HepG2 (cell line): Measurements from ENCODE around the gene CA4. TPM values are rescaled to one million over a fixed set of nuclear protein-coding genes. Genes with fewer than 3 reads are reported as not detected.

ENCODE experiments used
- BORCS8-MEF2B ChIP-seq: sonication (generic); formaldehyde crosslinking; IDR thresholded peaks from 2 replicates; pipeline ENCODE4 v1.8.0; 2022; ENCODE audit warnings: mild to moderate bottlenecking, missing genetic modification reagents
- CCDC6 ChIP-seq: sonication (generic); formaldehyde crosslinking; IDR thresholded peaks from 2 replicates; pipeline ENCODE4 v1.8.1; 2022; ENCODE audit warnings: mild to moderate bottlenecking, missing genetic modification reagents, moderate library complexity
- DR1 ChIP-seq: sonication (generic); formaldehyde crosslinking; IDR thresholded peaks from 2 replicates; pipeline ENCODE4 v1.8.0; 2021; ENCODE audit warnings: mild to moderate bottlenecking, missing genetic modification reagents, inconsistent platforms
- FOSL1 ChIP-seq: sonication (generic); formaldehyde crosslinking; IDR thresholded peaks from 2 replicates; pipeline ENCODE4 v1.9.0; 2021; ENCODE audit warnings: missing genetic modification reagents, borderline replicate concordance
- FOSL2 ChIP-seq: sonication (generic); formaldehyde crosslinking; IDR thresholded peaks from 2 replicates; pipeline ENCODE4 v1.4.0; 2020; ENCODE audit warnings: missing genetic modification reagents
- FOXK2 ChIP-seq: fragments of 450-650 bp; IDR thresholded peaks from 2 replicates; pipeline ENCODE4 v1.6.1; 2016
- GATAD1 ChIP-seq: IDR thresholded peaks from 2 replicates; pipeline ENCODE4 v1.6.1; 2016; ENCODE audit warnings: missing genetic modification reagents, missing compliant biosample characterization
- HDAC2 ChIP-seq: sonication (generic); formaldehyde crosslinking; IDR thresholded peaks from 2 replicates; pipeline ENCODE4 v1.4.0; 2020; ENCODE audit warnings: missing genetic modification reagents
- JUN ChIP-seq: sonication (generic); formaldehyde crosslinking; IDR thresholded peaks from 2 replicates; pipeline ENCODE4 v1.4.0; 2020; ENCODE audit warnings: mild to moderate bottlenecking, missing genetic modification reagents
- PTBP1 ChIP-seq: fragments of 200-400 bp; formaldehyde crosslinking; IDR thresholded peaks from 2 replicates; pipeline ENCODE4 v1.6.1; 2018; ENCODE audit warnings: low read length, low read depth; ENCODE audit not compliant: poor library complexity, severe bottlenecking
- RBM22 ChIP-seq: fragments of 200-400 bp; formaldehyde crosslinking; optimal IDR thresholded peaks from 2 replicates; pipeline ENCODE3; 2017; ENCODE audit warnings: mild to moderate bottlenecking, low read length, moderate library complexity
- REXO4 ChIP-seq: sonication (generic); formaldehyde crosslinking; IDR thresholded peaks from 2 replicates; pipeline ENCODE4 v1.8.0; 2022; ENCODE audit warnings: missing genetic modification reagents, mild to moderate bottlenecking, borderline replicate concordance
- TAF1 ChIP-seq: sonication (generic); formaldehyde crosslinking; IDR thresholded peaks from 2 replicates; pipeline ENCODE4 v1.4.0; 2020; ENCODE audit warnings: missing genetic modification reagents
- ZNF382 ChIP-seq: sonication (generic); formaldehyde crosslinking; IDR thresholded peaks from 2 replicates; pipeline ENCODE4 v1.5.0; 2020; ENCODE audit warnings: missing genetic modification reagents, mild to moderate bottlenecking, borderline replicate concordance
- ZNF562 ChIP-seq: sonication (generic); formaldehyde crosslinking; IDR thresholded peaks from 2 replicates; pipeline ENCODE4 v1.8.0; 2022; ENCODE audit warnings: missing genetic modification reagents, borderline replicate concordance
- ZNF709 ChIP-seq: sonication (generic); formaldehyde crosslinking; IDR thresholded peaks from 2 replicates; pipeline ENCODE4 v1.5.0; 2020; ENCODE audit warnings: mild to moderate bottlenecking, missing genetic modification reagents
- ZNF788 ChIP-seq: sonication (generic); formaldehyde crosslinking; IDR thresholded peaks from 2 replicates; pipeline ENCODE4 v1.5.0; 2020; ENCODE audit warnings: mild to moderate bottlenecking, missing genetic modification reagents, borderline replicate concordance
- ZNF878 ChIP-seq: sonication (generic); formaldehyde crosslinking; IDR thresholded peaks from 2 replicates; pipeline ENCODE4 v1.8.1; 2023; ENCODE audit warnings: mild to moderate bottlenecking, missing genetic modification reagents, moderate library complexity
- polyA plus RNA-seq, 8 experiments: library from polyadenylated mRNA; depleted of rRNA in 3 of 8; stranded (reverse) in 7 of 8; unstranded in 1 of 8; fragments of >200 nt; fragmentation: Illumina TruSeq in 4 of 8; extraction: Trizol in 4 of 8; gene quantifications; 2 replicates each; pipeline versions ENCODE4 v1.2.1 to v1.2.3, GENCODE V29; 2011 to 2016; ENCODE audit warnings: low read depth in 4 of 8, missing spikeins in 1 of 8, mixed read lengths in 1 of 8; ENCODE audit not compliant: insufficient read depth in 1 of 8
- total RNA-seq, 5 experiments: library from RNA; depleted of rRNA; stranded (reverse); fragments of >200 nt; fragmentation: Illumina TruSeq; extraction: Trizol; gene quantifications; 2 replicates each; pipeline ENCODE4 v1.2.3, GENCODE V29; 2016; ENCODE audit warnings: low read depth in 1 of 5
- TF ChIP-seq, protein P1 (sequence below): sonication (generic); formaldehyde crosslinking; IDR thresholded peaks from 2 replicates; pipeline ENCODE4 v1.8.1; 2023; ENCODE audit warnings: mild to moderate bottlenecking, inconsistent platforms, moderate library complexity, missing genetic modification reagents, borderline replicate concordance
- TF ChIP-seq, protein P2 (sequence below): sonication (generic); formaldehyde crosslinking; IDR thresholded peaks from 2 replicates; pipeline ENCODE4 v1.5.0; 2020; ENCODE audit warnings: missing genetic modification reagents, mild to moderate bottlenecking, borderline replicate concordance
- TF ChIP-seq, protein P3 (sequence below): IDR thresholded peaks from 2 replicates; pipeline ENCODE4 v1.6.1; 2018; ENCODE audit warnings: missing genetic modification reagents
- TF ChIP-seq, protein P4 (sequence below): sonication (generic); formaldehyde crosslinking; IDR thresholded peaks from 2 replicates; pipeline ENCODE4 v1.5.0; 2020; ENCODE audit warnings: missing genetic modification reagents
- TF ChIP-seq, protein P5 (sequence below): sonication (generic); formaldehyde crosslinking; IDR thresholded peaks from 2 replicates; pipeline ENCODE4 v1.5.0; 2020; ENCODE audit warnings: missing genetic modification reagents

Gene CA4
- total and polyA plus RNA-seq, 2 of the 13 experiments (the other 11 are each of a cell fraction or from before 2014, with no cell fraction given): not detected

DNA sequence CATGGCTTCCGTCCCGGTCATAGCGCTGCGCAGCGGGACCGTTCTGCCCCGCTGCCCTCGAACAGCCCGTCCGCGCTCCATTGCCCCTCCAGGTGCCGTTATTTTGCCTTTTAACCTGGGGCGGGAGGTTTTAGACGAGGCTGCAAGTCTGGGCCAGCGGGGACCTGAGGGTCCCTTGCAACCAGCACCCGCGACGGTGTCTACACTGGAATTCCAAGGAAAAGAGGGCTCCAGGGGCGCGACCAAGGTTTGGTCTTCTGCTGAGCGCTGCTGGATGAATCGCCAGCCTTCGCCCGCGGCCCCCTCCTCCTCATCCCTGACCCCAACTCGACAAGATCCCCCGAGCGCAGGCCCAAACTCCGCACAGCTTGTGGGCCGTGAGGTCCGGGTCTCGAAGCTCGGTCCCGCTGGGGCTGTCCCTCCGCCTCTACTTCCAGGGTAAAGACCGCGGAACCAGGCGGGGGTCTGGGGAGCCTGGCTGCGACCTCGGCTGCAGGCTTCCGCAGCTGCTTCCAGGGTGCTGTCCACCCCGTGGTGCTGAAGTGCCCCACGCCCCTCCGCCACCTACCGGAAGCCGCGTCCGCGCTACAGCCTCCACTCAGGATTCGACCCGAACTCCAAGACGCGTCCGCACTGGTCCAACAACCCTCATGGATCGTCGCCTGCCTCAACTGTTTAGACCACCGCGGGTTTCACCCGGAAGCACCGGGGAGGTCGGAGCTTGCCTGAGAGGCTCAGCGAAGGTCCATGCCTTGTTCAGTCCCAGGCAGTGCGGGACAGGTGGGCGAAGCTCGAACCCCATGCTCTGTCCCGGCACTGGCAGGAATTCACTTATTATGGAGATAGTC is 10.1 kb upstream of the CA4 start (continued):
- TF ChIP-seq, protein P1, sequence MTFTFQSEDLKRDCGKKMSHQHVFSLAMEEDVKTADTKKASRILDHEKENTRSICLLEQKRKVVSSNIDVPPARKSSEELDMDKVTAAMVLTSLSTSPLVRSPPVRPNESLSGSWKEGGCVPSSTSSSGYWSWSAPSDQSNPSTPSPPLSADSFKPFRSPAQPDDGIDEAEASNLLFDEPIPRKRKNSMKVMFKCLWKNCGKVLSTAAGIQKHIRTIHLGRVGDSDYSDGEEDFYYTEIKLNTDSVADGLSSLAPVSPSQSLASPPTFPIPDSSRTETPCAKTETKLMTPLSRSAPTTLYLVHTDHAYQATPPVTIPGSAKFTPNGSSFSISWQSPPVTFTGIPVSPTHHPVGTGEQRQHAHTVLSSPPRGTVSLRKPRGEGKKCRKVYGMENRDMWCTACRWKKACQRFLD: 0 out of 2 replicates have a peak, but pooled peaks have one; percentile 68
- TF ChIP-seq, protein P2, sequence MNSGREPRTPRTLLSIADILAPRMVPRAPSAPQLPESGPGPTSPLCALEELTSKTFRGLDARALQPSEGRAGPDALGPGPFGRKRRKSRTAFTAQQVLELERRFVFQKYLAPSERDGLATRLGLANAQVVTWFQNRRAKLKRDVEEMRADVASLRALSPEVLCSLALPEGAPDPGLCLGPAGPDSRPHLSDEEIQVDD (CRISPR knock-in tag): peak; percentile 94; the same call in 1 of the 2 replicates
- no peak for TF ChIP-seq ZNF382 (CRISPR knock-in tag)
- TF ChIP-seq ZNF562: no peak
- TF ChIP-seq, protein P3, sequence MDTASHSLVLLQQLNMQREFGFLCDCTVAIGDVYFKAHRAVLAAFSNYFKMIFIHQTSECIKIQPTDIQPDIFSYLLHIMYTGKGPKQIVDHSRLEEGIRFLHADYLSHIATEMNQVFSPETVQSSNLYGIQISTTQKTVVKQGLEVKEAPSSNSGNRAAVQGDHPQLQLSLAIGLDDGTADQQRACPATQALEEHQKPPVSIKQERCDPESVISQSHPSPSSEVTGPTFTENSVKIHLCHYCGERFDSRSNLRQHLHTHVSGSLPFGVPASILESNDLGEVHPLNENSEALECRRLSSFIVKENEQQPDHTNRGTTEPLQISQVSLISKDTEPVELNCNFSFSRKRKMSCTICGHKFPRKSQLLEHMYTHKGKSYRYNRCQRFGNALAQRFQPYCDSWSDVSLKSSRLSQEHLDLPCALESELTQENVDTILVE (CRISPR knock-in tag): peak; percentile 97
- 0 out of 2 replicates have a peak, but pooled peaks have one; percentile 53 for TF ChIP-seq JUN (CRISPR knock-in tag)
- TF ChIP-seq GATAD1 (CRISPR knock-in tag): peak; percentile 80
- peak; percentile 93 for TF ChIP-seq ZNF788 (CRISPR knock-in tag)
- TF ChIP-seq, protein P4, sequence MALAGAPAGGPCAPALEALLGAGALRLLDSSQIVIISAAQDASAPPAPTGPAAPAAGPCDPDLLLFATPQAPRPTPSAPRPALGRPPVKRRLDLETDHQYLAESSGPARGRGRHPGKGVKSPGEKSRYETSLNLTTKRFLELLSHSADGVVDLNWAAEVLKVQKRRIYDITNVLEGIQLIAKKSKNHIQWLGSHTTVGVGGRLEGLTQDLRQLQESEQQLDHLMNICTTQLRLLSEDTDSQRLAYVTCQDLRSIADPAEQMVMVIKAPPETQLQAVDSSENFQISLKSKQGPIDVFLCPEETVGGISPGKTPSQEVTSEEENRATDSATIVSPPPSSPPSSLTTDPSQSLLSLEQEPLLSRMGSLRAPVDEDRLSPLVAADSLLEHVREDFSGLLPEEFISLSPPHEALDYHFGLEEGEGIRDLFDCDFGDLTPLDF: peak; percentile 38; the same call in 1 of the 2 replicates
- TF ChIP-seq FOXK2: no peak
- TF ChIP-seq CCDC6: peak; percentile 95; the same call in 1 of the 2 replicates
- no peak for TF ChIP-seq RBM22
- TF ChIP-seq FOSL1 (CRISPR knock-in tag): 0 out of 2 replicates have a peak, but pooled peaks have one; percentile 7
- TF ChIP-seq, protein P5, sequence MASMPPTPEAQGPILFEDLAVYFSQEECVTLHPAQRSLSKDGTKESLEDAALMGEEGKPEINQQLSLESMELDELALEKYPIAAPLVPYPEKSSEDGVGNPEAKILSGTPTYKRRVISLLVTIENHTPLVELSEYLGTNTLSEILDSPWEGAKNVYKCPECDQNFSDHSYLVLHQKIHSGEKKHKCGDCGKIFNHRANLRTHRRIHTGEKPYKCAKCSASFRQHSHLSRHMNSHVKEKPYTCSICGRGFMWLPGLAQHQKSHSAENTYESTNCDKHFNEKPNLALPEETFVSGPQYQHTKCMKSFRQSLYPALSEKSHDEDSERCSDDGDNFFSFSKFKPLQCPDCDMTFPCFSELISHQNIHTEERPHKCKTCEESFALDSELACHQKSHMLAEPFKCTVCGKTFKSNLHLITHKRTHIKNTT (CRISPR knock-in tag): no peak
- TF ChIP-seq REXO4 (CRISPR knock-in tag): peak; percentile 88
- TF ChIP-seq FOSL2 (CRISPR knock-in tag): peak; percentile 79
- TF ChIP-seq ZNF709 (CRISPR knock-in tag): peak; percentile 99
- TF ChIP-seq PTBP1: peak; percentile 67
- TF ChIP-seq ZNF878: peak; percentile 68; the same call in 1 of the 2 replicates
- TF ChIP-seq DR1: peak; percentile 65; the same call in 1 of the 2 replicates
- peak; percentile 60 for TF ChIP-seq TAF1 (CRISPR knock-in tag)
- peak; percentile 98 for TF ChIP-seq HDAC2 (CRISPR knock-in tag)
- TF ChIP-seq BORCS8-MEF2B (CRISPR knock-in tag): peak; percentile 100
